K562 (cell line): Measurements from ENCODE around the gene CPPED1.
"Not testable (repeated sequence)": the region's sequence is repeated elsewhere in the genome, so short reads cannot be mapped to it uniquely, and the experiment has no call there.

ENCODE experiments used
- EZH2 ChIP-seq: IDR thresholded peaks from 2 replicates; pipeline ENCODE4 v1.6.1; 2012; ENCODE audit warnings: low read depth, mild to moderate bottlenecking, inconsistent platforms, low read length, borderline replicate concordance
- TF ChIP-seq, protein P1 (sequence below): sonication (generic); formaldehyde crosslinking; IDR thresholded peaks from 2 replicates; pipeline ENCODE4 v1.8.1; 2022; ENCODE audit warnings: missing genetic modification reagents
- TF ChIP-seq, protein P2 (sequence below): sonication (generic); formaldehyde crosslinking; IDR thresholded peaks from 2 replicates; pipeline ENCODE4 v1.8.0; 2022; ENCODE audit warnings: missing genetic modification reagents, mild to moderate bottlenecking, moderate library complexity, borderline replicate concordance

DNA sequence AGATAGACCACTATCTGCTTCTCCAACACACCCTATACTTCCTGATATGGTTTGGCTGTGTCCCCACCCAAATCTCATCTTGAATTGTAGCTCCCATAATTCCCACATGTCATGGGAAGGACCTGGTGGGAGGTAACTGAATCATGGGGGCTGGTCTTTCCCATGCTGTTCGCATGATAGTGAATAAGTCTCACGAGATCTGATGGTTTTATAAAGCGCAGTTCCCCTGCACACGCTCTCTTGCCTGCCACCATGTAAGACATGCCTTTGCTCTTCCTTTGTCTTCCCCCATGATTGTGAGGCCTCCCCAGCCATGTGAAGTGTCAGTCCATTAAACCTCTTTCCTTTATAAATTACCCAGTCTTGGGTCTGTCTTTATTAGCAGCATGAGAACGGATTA lies 11.2 kb downstream of the CPPED1 start:
- TF ChIP-seq, protein P1, sequence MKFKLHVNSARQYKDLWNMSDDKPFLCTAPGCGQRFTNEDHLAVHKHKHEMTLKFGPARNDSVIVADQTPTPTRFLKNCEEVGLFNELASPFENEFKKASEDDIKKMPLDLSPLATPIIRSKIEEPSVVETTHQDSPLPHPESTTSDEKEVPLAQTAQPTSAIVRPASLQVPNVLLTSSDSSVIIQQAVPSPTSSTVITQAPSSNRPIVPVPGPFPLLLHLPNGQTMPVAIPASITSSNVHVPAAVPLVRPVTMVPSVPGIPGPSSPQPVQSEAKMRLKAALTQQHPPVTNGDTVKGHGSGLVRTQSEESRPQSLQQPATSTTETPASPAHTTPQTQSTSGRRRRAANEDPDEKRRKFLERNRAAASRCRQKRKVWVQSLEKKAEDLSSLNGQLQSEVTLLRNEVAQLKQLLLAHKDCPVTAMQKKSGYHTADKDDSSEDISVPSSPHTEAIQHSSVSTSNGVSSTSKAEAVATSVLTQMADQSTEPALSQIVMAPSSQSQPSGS (CRISPR knock-in tag), result not testable (repeated sequence)
- not testable (repeated sequence) for TF ChIP-seq EZH2
- TF ChIP-seq, protein P2, sequence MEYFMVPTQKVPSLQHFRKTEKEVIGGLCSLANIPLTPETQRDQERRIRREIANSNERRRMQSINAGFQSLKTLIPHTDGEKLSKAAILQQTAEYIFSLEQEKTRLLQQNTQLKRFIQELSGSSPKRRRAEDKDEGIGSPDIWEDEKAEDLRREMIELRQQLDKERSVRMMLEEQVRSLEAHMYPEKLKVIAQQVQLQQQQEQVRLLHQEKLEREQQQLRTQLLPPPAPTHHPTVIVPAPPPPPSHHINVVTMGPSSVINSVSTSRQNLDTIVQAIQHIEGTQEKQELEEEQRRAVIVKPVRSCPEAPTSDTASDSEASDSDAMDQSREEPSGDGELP, result not testable (repeated sequence)
